GM19025 (cell line): ENCODE data around the gene ENOX1.
"Not testable (repeated sequence)": the region's sequence is repeated elsewhere in the genome, so short reads cannot be mapped to it uniquely, and the experiment has no call there.

Source experiments
- ATAC-seq: cut with Tn5 transposase; IDR thresholded peaks from one replicate; pipeline ENCODE4 v1.9.1; 2021; ENCODE audit warnings: mild to moderate bottlenecking, low read depth, moderate library complexity; ENCODE audit not compliant: unreplicated experiment

Gene ENOX1

DNA sequence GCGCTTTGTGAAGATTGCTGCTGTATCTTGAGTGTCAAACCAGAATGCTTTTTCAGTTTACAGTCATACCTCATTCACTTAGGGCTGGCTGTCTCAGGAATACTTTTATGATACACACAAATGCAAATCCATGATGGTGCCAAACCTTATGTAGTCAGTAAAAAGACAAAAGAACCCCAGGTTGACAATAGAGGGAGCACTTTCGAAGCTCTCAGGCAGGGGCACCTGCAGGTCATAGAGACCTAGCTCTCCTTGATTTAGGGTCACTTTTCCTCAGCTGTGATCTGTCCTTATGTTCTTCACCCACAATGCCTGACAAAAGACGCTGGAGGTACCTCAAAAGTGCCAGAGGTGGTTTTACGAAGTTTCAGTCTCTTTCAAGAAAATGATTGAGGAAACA lies 591.2 kb downstream of the ENOX1 start:
- ATAC-seq: no peak

DNA sequence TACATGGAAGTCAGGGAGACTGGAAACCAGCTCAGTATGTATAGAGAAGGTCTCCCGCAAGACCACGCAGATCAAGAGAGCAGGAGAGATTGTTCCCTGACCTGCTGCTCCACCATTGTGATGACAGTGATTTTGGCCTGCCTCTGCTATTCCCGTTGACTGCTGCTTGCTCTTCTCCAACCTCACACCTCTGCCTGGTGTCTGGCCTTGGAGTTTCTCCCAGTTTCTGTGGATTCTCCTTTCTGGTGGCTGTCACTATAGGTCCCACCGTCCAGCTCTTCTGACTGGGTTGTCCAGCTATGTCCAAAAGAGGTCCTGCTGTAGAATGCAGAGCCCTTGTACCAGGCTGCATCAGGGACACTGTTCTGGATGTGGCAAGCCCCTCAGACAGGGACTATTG lies 591.7 kb downstream of the ENOX1 start:
- ATAC-seq: no peak

DNA sequence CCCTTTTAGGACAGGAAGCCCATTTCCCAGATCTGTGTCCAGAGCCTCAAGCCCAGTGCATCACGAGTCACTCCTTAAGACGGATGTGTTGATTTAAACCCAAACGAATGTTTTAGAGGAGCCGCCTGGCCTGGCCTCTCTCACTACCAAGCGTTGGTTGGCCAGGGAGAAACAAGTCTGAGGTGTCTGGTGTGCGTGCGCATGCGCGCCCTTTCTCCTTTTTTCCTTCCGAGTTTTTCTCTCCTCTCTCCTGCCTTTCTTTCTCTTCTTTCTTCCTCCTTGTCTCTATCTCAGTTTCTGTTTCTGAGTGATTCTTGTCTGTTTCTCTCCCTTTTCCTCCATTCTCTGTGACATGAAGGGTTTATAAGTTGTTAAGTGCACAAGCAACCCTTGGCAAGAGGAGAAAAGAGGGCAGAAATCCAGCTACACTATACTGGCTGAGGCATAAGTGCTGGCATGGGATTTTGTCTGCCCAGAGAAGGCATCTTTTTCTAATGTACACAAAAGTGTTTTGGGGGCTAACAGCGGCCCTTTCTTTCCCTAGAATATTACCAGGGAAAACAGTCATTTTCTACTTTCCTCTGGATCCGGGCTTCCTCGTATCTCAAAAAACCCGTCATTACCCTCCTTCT lies 592.9 kb downstream of the ENOX1 start:
- no peak for ATAC-seq

DNA sequence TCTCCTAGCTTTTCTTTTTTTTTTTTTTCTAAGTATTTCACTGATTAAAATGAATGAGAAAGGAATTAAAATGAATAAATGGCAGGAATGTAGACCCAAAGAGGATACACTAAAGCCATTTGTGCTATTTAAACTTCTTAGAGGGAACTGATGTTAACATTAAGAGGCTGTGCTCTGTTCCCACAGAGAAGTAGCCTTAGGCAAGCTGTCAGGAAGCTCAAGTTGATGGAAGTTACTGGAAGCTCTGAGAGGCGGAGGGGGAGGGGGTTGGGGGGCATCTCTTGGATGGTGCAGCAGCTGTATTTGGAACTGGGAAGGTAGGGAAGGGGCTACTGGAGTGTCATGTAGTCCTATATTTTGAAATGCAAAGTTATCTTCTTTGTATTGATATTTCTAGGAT lies 595.2 kb downstream of the ENOX1 start:
- ATAC-seq: no peak

DNA sequence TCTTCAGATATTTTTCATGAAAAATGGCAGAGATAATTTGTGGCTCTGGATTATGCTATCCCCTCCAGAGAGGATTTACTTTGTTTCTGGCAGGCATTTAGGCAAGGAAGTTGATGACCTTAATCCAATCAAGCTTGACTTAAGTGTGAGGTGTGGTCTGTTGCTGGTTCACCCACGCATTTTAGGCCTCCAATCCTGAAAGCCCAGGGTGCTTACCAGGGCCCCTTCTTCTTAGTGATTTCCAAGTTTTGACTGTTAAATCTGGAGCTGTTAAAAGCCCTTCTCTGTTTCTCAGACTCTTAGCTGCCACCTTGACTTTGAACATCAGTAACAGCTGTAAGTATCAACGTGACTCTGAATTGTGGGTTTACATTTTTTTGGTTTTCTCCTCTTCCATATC lies 601.5 kb downstream of the ENOX1 start:
- no peak for ATAC-seq

DNA sequence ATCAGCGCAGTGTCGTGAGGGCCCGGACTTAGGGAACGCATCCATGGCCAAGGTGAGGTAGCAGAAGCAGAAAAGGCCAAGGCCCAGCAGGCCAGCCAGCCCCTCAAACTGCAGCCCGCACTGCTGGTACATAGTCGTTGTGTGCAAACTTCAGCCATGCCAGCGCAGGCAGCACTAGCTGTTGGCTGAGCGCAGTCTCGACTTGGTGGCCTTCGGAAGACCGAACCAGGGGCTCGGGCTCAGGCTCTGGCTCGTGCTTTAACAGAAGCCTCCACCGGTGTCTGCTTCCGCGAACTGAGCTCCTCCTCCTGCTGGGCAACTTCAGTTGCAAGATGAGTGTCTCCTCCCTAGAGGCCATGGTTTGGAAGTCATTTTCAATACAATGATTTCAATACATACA lies 605.9 kb downstream of the ENOX1 start:
- no peak for ATAC-seq

DNA sequence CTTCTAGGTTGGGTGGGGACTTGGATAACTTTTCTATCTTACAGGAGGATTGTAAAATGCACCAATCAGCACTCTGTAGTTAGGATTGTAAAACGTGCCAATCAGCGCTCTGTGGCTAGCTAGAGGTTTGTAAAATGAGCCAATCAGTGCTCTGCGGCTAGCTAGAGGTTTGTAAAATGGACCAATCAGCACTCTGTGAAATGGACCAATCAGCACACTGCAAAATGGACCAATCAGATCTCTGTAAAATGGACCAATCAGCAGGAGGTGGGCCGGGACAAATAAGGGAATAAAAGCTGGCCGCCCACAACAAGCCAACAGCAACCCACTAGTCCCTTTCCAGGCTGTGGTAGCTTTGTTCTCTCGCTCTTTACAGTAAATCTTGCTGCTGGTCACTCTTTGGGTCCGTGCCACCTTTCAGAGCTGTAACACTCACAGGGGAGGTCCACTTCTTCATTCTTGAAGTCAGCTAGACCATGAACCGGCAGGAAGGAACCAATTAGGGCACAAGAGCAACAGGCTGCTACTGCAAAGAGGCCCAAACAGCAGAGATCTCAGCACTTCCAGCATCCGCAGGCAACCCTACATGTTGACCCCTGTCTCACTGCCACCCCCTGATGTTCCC lies 606.6 kb downstream of the ENOX1 start:
- no peak for ATAC-seq

DNA sequence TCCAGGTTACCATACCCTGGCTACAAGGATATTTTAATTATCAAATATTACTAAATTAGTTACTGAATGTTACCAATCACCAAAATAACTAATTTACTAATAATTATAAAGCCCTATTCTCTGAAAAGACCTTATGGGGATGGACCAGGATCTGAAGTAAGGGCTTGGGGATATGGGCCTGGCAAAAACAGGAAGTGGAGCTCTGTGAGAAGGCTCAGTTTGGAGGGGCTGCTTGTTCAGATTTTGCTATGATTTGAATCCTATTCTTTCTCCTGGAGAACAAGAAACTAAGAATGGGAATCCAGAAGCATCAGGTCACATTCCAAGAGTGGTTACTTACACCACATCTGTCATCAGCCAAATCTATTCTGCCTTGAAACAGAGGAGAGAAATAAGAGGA lies 615.3 kb downstream of the ENOX1 start:
- no peak for ATAC-seq

DNA sequence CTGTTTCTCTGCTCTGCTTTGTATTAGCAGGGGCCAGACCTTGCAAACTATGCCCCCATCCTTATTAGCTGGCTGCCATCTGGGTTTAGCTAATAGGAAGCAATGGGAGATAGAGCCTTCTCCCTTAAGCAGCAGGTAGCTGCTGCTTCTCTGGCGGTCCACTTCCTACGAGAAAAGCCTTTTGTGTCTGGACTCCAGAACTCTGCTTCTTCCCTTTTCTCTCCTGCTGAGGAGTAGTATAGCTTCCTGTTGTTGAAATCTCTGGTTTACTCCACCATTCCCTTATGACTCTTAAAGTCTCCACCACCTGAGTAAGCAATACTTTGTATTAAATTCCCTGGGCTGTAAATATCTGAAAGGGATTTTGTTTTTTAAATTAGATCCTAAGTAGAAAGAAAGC lies 616.3 kb downstream of the ENOX1 start:
- ATAC-seq: no peak

DNA sequence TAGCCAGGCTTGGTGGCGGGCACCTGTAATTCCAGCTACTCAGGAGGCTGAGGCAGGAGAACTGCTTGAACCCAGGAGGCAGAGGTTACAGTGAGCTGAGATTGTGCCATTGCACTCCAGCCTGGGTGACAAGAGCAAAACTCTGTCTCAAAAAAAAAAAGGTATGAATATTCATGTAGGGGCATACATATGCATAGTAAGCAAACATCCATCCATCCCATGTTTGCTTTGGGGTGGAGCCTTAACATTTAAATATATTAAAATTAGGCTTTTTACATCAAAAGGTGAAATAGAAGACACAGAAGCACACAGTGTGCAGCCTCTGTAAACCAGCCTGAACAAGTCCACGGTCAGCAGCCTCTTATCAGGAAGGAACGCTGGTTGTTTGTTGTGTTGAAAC lies 618.3 kb downstream of the ENOX1 start:
- ATAC-seq: not testable (repeated sequence)

DNA sequence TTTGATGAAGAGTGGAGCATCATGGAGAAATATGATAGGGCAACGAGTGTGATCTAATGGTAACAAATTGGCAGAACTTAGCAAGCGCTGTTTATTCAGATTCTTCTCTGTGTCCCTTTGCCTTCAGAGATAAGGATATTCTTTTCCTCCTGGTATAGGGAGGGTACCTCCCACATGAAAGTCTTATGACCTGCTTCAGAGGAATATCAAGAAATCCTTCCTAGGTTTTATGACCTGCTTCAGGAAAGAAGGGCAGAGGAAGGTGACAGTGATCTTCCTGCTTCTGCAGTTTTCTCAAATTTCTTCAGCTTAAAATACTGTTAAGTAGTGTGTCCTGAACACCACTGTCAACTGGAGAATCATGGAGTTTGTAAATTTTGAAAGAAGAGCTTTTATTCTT lies 619.0 kb downstream of the ENOX1 start:
- ATAC-seq: no peak

DNA sequence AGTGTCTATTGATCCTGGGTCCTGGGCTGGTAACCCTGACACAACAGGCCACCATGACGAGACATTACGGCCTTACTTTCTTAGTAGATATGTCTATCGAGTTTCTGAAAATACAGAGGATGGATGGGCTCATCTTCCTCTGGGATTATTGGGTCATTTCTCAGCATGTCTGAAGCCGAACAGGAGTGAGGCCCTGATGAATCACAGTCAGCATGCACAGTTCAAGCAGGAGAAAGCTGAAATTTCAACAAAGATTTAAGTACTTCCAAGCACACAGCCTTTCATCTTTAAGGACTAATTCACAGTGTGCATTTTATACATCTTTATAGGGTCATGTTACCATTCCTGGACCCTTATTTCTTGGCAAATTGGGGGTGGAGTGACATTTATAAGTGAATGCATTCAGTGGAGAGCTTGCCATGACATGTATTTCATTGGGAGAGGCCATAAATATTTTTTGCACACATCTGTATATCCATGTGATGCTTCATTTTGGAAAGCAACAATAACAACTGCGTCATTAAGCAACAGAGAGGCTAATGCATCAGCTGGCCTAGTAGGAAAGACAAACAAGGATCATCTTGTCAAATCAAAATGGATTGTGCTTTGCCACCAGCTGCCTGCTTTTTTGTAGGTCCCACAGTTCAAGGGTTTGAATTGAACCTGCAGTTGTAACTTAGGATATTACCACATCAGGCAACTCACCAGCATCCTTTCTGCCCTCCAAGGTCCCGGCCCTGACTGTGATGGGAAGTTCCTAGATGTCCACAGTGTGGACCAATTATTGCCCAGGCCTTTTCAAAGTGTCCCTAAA lies 619.9 kb downstream of the ENOX1 start:
- ATAC-seq: no peak
